HG03460 (cell line): ENCODE data around the gene GPR15LG.
A peak's percentile ranks its signal among the peaks of the same experiment; 100 is the strongest.

Source experiments
- ATAC-seq: cut with Tn5 transposase; IDR thresholded peaks from one replicate; pipeline ENCODE4 v1.9.1; 2021; ENCODE audit not compliant: unreplicated experiment

GPR15LG gene

DNA sequence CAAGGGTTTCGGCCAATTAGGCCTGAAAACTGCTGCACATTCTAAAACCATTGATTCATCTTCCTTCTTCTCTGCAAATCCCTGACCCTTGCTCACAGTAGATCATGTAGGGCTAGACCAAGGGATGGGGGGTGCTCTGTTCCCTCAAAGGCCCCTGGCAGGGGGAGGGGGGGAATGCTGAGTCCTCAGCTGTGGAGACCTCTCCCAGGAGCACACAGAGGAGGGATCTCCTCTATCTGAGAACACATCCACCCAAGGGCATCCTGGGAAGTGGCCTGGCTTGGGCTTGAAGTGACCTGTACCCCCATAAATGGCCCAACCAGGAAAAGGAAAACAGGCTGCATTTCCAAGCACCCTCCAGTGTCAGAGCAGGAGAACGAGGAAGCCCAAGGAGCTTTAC is 19.7 kb downstream of the GPR15LG start:
- ATAC-seq = no peak

- peak; percentile 21 for ATAC-seq
These were observed 20.3 kb downstream of the GPR15LG start for GRCh38 chr10:84193846-84194423.

- ATAC-seq = peak; percentile 74
These were observed 20.9 kb downstream of the GPR15LG start, which contains the start of gene CDHR1 for GRCh38 chr10:84194424-84195043. Gene CDHR1 (plus strand): TSS chr10:84194537. CDS start chr10:84194761, 224 bp downstream.

DNA sequence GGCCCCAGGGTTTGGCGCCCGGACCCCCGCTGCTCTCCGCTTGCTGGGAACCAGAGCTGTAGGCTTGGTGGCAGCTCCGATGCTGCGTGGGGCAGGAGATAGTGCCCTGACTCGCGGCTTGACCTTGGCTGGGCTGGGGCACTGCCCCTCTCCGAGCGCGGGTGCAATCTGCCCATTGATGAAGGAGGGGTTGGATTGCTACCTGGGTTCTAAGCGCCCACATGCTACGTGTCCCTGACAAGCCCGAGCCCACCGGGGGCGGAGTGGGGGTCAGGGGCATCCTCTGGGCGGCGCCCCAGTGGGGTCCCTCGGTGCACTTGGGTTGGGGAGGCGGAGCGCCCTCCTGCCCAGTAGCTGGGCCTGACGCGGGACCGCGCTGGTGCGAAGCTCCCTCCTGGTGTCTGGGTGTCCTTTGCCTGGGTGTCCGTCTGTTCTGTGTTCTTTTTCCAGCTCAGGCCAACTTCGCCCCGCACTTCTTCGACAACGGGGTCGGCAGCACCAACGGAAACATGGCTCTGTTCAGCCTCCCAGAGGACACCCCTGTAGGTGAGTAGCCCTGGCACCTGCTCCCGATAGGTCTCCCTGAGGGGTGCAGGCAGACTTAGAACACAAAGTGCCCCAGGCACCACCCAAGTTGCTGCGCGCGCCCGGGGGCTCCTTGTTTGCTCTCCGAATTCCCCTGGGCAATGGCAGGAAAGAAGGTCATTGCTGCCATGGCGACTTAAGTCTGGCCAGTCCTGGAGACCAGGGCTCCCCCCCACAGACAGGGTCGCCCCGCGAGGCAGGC is 21.6 kb downstream of the GPR15LG start:
- peak; percentile 9 for ATAC-seq

- ATAC-seq = no peak
These were observed 22.5 kb downstream of the GPR15LG start for GRCh38 chr10:84196083-84196482.

- ATAC-seq = no peak
These were observed 23.3 kb downstream of the GPR15LG start for GRCh38 chr10:84196941-84197340.

- ATAC-seq = no peak
These were observed 24.0 kb downstream of the GPR15LG start for GRCh38 chr10:84197643-84198042.

DNA sequence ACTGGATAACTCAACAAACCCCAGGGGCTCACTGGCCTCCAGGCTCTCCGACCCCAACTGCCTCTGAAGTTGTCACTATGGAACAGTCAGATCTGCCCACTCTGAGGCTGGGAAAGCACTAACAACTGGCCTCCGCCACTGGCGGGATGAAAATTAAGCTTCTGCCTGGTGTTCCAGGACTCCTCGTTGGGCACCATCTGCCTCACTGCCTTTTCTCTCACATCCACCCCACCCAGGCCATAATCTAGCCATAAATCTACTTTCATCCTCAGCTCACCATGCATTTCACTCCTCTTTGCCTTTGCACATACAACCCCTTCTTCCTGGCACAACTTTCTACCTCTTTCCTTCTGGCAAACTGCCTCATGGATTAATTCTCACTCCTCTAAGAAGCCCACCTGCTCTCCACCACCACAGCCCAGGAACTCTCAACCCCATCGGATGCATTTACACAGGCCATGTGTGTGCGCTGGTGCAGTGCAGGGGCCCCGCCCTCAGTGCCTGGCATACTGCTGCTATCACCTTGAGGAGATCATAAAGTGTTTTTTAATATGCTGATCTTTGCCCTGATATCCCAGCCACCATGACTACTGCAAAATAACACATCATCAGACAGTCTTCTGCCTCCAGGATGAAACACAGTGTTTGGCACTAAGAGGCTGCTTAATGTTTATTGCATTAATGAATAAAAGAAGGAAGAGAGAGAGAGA is 24.8 kb downstream of the GPR15LG start:
- ATAC-seq = no peak

GRCh38 chr10:84200537-84201243 is 27.1 kb downstream of the GPR15LG start:
- ATAC-seq = no peak

DNA sequence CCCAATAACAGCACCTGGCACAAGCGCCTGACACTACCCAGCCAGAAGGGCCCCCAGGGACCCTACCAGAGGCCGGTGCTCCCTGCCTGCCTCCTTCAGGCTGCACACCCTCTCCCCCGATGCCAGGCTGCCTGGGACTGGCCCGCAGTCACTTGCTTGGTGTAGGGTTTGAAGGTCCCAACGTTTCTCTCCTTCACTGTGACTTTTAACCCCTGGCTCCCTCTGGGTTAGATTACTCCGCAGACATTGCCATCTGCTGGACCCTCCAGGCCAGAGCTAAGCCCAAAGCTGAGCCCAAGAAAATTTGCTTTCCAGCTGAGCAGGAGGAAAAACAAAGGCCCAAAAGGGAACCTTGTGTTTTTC is 27.6 kb downstream of the GPR15LG start:
- no peak for ATAC-seq

- no peak for ATAC-seq
These were observed 28.1 kb downstream of the GPR15LG start for GRCh38 chr10:84201682-84202081.

DNA sequence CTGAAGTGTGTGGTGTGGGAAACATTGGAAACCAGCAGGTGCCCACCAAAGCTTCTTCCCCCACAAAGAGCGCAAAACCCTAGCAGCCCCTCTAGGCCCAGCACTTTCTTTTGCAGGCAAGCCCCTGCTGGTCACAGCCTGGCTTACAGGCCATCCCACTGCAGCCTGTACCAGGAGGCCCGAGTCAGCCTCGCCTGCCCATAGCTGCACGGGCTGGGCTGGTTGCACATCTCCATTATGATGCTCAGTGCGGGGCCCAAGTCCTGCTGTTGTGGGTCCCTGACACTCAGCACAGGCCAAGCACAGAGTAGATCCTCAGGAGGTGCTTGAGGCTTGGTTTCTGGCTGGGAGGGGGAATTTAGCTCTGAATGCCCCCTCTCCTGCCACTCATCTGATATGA is 28.7 kb downstream of the GPR15LG start:
- no peak for ATAC-seq

DNA sequence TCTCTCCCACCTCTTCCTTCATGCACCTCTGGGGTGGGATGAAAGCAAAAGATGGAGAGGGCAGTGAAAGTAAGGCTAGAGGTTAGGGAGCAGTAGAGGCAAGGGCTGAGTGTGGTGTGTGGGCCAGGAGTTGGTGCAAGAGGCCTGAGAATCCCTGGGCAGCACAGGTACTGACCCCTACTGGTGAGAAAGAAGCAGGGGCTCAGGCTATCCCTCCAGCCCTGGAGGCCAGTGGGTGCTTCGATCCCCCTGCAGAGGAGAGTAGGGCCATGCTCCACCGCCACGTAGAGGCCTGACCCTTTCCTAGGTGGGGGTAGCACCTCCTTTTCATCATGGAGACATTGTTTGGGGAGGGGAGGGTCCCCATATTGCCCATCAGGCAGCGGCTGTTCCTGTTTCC is 30.5 kb downstream of the GPR15LG start:
- peak; percentile 61 for ATAC-seq

DNA sequence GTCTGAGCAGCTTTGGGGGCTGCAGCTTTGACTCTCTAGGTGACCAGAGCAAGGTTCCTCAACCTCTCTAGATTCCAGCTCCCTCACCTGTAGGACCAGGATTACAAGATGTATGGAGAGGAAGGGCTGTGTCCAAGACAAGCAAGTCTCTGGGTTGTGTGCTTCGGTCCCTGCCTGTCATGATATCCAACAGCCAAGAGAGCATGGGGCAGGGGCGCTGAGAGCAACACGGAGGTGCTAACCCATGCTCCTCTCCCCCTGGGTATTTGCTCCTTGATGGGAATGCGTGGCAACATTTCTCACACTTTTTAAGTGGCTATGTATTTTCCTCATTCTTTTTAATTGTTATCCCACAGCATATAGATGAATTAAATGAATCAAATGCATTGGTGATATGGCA is 31.0 kb downstream of the GPR15LG start:
- ATAC-seq = no peak

DNA sequence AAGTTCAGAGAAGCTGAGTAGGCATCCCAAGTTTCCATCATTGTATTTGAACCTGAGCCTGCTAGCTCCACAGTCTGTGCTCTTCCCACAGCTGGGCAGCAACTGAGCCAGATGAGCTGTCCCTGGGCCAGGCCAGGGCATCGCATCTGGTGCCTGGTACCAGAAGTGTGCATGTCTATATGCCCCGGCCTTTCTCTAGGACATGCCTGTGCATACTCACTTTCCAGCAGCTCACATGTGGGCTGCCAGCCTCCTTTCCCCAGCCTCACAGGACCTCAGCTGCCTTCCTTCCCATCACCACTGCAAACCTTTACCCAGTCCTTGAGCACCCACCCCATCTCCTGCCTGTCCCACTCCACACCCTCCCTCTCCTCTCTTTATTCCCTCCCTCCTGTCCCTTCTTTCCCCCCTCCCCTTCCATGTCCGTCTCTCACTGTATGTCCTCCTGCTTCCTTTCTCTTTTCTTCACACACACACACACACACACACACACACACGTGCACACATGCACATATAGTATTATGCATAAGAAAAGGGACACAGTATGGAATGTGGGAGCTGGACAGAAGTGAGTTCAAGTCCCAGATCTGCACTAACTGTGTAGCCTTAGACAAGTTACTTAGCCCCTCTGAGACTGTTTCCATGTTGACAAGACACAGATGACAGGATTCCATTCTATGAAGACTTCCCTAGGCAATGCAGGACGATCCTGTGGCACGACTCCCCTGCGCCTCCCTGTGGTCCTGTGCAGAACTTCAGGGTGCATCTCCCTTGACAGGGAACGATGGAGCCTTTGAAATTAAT is 31.6 kb downstream of the GPR15LG start:
- ATAC-seq = peak; percentile 71

DNA sequence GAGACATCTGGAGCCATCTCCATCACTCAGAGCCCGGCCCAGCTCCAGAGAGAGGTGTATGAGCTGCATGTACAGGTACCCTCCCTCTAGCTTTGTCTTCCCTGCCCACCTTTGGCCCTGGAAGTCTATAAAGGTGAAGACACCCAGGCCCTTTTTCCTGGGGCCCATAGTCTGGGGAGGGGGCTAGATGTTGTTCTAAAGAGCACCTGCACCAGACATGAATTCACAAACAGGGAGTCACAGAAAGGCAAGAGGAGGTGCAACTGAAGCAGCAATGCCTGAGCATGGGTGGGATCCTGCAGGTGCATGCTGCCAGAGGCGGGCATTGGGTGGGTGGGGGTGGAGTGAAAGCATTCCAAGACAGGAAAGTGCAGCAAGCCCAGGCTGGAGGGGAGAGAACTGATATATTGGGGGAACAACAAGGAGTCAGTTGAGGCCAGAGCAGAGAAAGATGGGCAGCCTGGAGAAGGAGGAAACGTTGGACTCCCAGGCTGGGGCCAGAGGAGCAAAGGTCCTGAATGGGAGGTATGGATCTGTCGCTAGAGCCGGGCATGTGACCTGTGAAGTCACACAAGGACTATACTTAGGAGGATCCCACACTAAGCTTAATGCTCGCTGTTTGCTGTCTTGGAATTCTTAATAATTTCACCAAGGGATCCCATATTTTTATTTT is 32.4 kb downstream of the GPR15LG start:
- no peak for ATAC-seq

- ATAC-seq = no peak
These were observed 34.4 kb downstream of the GPR15LG start for GRCh38 chr10:84208023-84208422.

GRCh38 chr10:84211566-84211965 is 38.0 kb downstream of the GPR15LG start:
- no peak for ATAC-seq

DNA sequence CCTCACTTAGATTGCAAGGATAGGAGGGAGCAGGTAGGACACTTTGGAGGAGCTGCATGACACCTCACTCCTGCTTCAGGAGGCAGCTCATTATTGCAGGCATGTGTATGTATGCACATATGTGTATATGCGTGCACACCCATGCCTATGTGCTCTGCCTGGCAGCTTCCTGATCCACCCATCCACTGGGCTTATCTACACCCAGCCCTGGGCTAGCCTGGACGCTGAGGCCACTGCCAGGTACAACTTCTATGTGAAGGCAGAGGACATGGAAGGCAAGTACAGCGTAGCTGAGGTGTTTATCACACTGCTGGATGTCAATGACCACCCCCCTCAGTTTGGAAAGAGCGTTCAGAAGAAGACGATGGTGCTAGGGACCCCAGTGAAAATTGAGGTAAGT is 38.4 kb downstream of the GPR15LG start:
- ATAC-seq = no peak

- no peak for ATAC-seq
These were observed 39.5 kb downstream of the GPR15LG start for GRCh38 chr10:84213076-84213475.
